ENCODE measurements around the gene ZNF501. TPM values are rescaled to one million over a fixed set of nuclear protein-coding genes. Genes with fewer than 3 reads are reported as not detected.
A peak's percentile ranks its signal among the peaks of the same experiment; 100 is the strongest.

Gene ZNF501
- polyA plus RNA-seq (5.6 and 7.3 TPM in 2 replicates), polyA minus RNA-seq (13.6 and 14.1 TPM in 2 replicates)

DNA sequence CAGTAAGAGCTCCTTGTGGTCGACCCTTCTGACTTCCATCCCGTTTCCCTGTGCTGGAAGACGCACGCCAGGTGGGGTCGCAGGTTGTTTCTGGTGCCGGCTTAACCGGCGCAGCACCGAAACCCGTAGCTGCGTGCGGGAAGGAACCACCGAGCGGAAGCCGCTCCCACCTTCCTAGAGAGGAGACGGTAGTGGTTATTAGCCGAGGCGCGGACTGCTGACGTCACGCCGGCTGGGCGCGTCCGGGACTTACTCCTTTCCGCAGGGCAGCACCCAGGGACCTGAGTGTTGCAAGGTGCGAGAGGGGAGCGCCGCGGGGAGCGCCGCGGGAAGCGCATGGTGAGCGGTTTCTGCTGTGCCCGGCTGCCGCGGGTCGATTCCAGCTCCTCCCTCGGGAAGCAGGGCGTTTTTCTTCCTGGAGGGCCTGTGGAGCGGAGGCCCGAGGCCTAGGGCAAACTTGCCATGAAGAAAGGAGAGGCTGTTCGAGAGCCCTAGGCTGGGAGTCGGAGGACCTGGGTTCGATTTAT lies at the start of gene ZNF501:
Gene ZNF501 (plus strand): TSS at position 252 of the 527 bp plus-strand sequence. CDS start 4,787 bp downstream, outside the sequence.
- Histone ChIP-seq H3K9ac (ENCODE audit: low read length) (peak within 1 kb of the TSS; percentile 68), H3F3A (ENCODE audit: insufficient read depth, low read length, poor library complexity, severe bottlenecking) (no peaks in the 10 kb centered on the region), H3K9me2 (ENCODE audit: insufficient read depth, low read length) (no peaks in the 10 kb centered on the region), H3K4me3 (ENCODE audit: low read length) (peak within 1 kb of the TSS; percentile 79), H3K9me3 (ENCODE audit: low read length) (peaks cover 21% of the 10 kb centered on the region), H3K36me3 (ENCODE audit: insufficient read depth, low read length) (no peaks in the 10 kb centered on the region), H3K27ac (ENCODE audit: low read length) (peak within 1 kb of the TSS; percentile 37), H3K27me3 (ENCODE audit: insufficient read depth, low read depth, low read length) (no peaks in the 10 kb centered on the region), H2AFZ (ENCODE audit: low read depth, low read length) (peak within 1 kb of the TSS; percentile 45), H3K4me2 (ENCODE audit: low read length) (peak within 1 kb of the TSS; percentile 69), H4K20me1 (ENCODE audit: insufficient read depth) (no peaks in the 10 kb centered on the region), H3K79me2 (replicated peaks; ENCODE audit: insufficient read depth, low read length) (peaks cover 4% of the 10 kb centered on the region)
- peak; percentile 45 for TF ChIP-seq EP300 (conservative IDR thresholded peaks at IDR 0.05; ENCODE audit: poor library complexity, severe bottlenecking)
- peak; percentile 61 for TF ChIP-seq MXI1 (conservative IDR thresholded peaks at IDR 0.05; ENCODE audit: poor library complexity, severe bottlenecking)
- peak; percentile 50 for TF ChIP-seq POLR2AphosphoS5 (IDR thresholded peaks at IDR 0.05)
- no peak for TF ChIP-seq TAF1 (IDR thresholded peaks at IDR 0.05; ENCODE audit: low read depth)
- no peak for TF ChIP-seq EZH2 (IDR thresholded peaks at IDR 0.05; ENCODE audit: borderline replicate concordance, insufficient read depth, low read length, poor library complexity, severe bottlenecking)
- TF ChIP-seq, protein P1, sequence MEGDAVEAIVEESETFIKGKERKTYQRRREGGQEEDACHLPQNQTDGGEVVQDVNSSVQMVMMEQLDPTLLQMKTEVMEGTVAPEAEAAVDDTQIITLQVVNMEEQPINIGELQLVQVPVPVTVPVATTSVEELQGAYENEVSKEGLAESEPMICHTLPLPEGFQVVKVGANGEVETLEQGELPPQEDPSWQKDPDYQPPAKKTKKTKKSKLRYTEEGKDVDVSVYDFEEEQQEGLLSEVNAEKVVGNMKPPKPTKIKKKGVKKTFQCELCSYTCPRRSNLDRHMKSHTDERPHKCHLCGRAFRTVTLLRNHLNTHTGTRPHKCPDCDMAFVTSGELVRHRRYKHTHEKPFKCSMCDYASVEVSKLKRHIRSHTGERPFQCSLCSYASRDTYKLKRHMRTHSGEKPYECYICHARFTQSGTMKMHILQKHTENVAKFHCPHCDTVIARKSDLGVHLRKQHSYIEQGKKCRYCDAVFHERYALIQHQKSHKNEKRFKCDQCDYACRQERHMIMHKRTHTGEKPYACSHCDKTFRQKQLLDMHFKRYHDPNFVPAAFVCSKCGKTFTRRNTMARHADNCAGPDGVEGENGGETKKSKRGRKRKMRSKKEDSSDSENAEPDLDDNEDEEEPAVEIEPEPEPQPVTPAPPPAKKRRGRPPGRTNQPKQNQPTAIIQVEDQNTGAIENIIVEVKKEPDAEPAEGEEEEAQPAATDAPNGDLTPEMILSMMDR (IDR thresholded peaks at IDR 0.05; ENCODE audit: poor library complexity, severe bottlenecking) = peak; percentile 27
- TF ChIP-seq RAD21 (conservative IDR thresholded peaks at IDR 0.05) = peak; percentile 39
- peak; percentile 47 for TF ChIP-seq SMC3 (conservative IDR thresholded peaks at IDR 0.05; ENCODE audit: poor library complexity)
- TF ChIP-seq, protein P2, sequence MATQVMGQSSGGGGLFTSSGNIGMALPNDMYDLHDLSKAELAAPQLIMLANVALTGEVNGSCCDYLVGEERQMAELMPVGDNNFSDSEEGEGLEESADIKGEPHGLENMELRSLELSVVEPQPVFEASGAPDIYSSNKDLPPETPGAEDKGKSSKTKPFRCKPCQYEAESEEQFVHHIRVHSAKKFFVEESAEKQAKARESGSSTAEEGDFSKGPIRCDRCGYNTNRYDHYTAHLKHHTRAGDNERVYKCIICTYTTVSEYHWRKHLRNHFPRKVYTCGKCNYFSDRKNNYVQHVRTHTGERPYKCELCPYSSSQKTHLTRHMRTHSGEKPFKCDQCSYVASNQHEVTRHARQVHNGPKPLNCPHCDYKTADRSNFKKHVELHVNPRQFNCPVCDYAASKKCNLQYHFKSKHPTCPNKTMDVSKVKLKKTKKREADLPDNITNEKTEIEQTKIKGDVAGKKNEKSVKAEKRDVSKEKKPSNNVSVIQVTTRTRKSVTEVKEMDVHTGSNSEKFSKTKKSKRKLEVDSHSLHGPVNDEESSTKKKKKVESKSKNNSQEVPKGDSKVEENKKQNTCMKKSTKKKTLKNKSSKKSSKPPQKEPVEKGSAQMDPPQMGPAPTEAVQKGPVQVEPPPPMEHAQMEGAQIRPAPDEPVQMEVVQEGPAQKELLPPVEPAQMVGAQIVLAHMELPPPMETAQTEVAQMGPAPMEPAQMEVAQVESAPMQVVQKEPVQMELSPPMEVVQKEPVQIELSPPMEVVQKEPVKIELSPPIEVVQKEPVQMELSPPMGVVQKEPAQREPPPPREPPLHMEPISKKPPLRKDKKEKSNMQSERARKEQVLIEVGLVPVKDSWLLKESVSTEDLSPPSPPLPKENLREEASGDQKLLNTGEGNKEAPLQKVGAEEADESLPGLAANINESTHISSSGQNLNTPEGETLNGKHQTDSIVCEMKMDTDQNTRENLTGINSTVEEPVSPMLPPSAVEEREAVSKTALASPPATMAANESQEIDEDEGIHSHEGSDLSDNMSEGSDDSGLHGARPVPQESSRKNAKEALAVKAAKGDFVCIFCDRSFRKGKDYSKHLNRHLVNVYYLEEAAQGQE (IDR thresholded peaks at IDR 0.05; ENCODE audit: borderline replicate concordance) = peak; percentile 17

DNA sequence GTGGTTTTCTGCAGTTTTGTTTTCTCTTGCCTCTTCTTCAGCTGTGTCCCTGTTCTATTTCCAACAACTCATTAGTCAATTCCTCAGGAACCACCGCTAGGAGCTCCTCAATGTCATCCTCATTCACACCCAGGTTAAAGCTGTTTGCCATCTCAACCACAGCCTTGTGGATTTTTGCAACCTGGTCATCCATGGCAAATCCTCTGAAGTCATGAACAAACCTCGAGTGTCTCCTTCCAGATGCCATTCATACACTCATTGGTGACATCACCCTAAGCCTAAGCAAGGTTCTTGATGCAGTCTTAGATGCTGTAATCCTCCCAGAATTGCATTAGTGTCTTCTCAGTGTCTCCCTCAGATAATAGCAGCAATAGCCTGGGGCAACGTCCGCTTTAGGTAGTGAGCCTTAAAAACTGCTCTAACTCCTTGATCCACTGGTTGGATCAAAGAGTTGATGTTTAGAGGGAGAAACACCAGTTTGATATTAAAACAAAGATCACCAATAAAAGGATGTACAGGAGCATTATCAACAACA lies 48.4 kb upstream of the ZNF501 start:
- Histone ChIP-seq H3K36me3 (ENCODE audit: insufficient read depth, low read length) (no peaks in the 10 kb centered on the region), H3K4me2 (ENCODE audit: low read length) (no peak overlapping the region), H3K9ac (ENCODE audit: low read length) (no peak overlapping the region), H3K27ac (ENCODE audit: low read length) (no peak overlapping the region), H2AFZ (ENCODE audit: low read depth, low read length) (no peak overlapping the region), H3K9me2 (ENCODE audit: insufficient read depth, low read length) (no peaks in the 10 kb centered on the region), H4K20me1 (ENCODE audit: insufficient read depth) (no peaks in the 10 kb centered on the region), H3K4me3 (ENCODE audit: low read length) (no peak overlapping the region), H3K79me2 (replicated peaks; ENCODE audit: insufficient read depth, low read length) (no peaks in the 10 kb centered on the region), H3K27me3 (ENCODE audit: insufficient read depth, low read depth, low read length) (no peaks in the 10 kb centered on the region), H3F3A (ENCODE audit: insufficient read depth, low read length, poor library complexity, severe bottlenecking) (no peaks in the 10 kb centered on the region), H3K9me3 (ENCODE audit: low read length) (no peaks in the 10 kb centered on the region)
- no peak for TF ChIP-seq MXI1 (conservative IDR thresholded peaks at IDR 0.05; ENCODE audit: poor library complexity, severe bottlenecking)
- no peak for TF ChIP-seq TAF1 (IDR thresholded peaks at IDR 0.05; ENCODE audit: low read depth)
- TF ChIP-seq EZH2 (IDR thresholded peaks at IDR 0.05; ENCODE audit: borderline replicate concordance, insufficient read depth, low read length, poor library complexity, severe bottlenecking) = no peak
- TF ChIP-seq POLR2AphosphoS5 (IDR thresholded peaks at IDR 0.05) = no peak
- no peak for TF ChIP-seq EP300 (conservative IDR thresholded peaks at IDR 0.05; ENCODE audit: poor library complexity, severe bottlenecking)
- no peak for TF ChIP-seq SMC3 (conservative IDR thresholded peaks at IDR 0.05; ENCODE audit: poor library complexity)
- TF ChIP-seq, protein P2 (IDR thresholded peaks at IDR 0.05; ENCODE audit: borderline replicate concordance) = no peak
- TF ChIP-seq RAD21 (conservative IDR thresholded peaks at IDR 0.05) = no peak
- TF ChIP-seq, protein P1 (IDR thresholded peaks at IDR 0.05; ENCODE audit: poor library complexity, severe bottlenecking) = no peak

All from neural cell (in vitro differentiated cells).